Muscle layer of duodenum (tissue), 2 donors: ENCODE results near the gene NUDT7.

Source experiments
- H3K27ac ChIP-seq: one replicate; pipeline ENCODE4 v1.7.0; 2013; ENCODE audit warnings: mild to moderate bottlenecking, low read length
- H3K27me3 ChIP-seq: one replicate; pipeline ENCODE4 v1.7.0; 2013; ENCODE audit warnings: low read depth, mild to moderate bottlenecking, control low read depth, low read length
- H3K36me3 ChIP-seq, 2 donors: one replicate each; pipeline ENCODE4 v1.7.0; 2013; ENCODE audit warnings: low read length in 2 of 2, control low read depth in 1 of 2, mild to moderate bottlenecking in 1 of 2; ENCODE audit not compliant: insufficient read depth in 2 of 2, control insufficient read depth in 1 of 2
- H3K4me1 ChIP-seq, 2 donors: one replicate each; pipeline ENCODE4 v1.7.0; 2013; ENCODE audit warnings: low read length in 2 of 2, mild to moderate bottlenecking in 2 of 2, control low read depth in 1 of 2, moderate library complexity in 1 of 2; ENCODE audit not compliant: insufficient read depth in 2 of 2, control insufficient read depth in 1 of 2
- H3K4me3 ChIP-seq, 2 donors: one replicate each; pipeline ENCODE4 v1.7.0; 2013; ENCODE audit warnings: low read length in 2 of 2, low read depth in 1 of 2, mild to moderate bottlenecking in 1 of 2
- H3K9me3 ChIP-seq, 2 donors: one replicate each; pipeline ENCODE4 v1.7.0; 2013; ENCODE audit warnings: low read length in 2 of 2, control low read depth in 1 of 2, mild to moderate bottlenecking in 1 of 2; ENCODE audit not compliant: control insufficient read depth in 1 of 2
- donor health status: healthy.

The NUDT7 gene

GRCh38 chr16:77689971-77690370 is 32.3 kb upstream of the NUDT7 start:
- no peak overlapping the region for H3K4me3 ChIP-seq
- no peak overlapping the region for H3K27ac ChIP-seq
- H3K36me3 ChIP-seq, result no peaks in the 10 kb centered on the region
- H3K27me3 ChIP-seq, result no peaks in the 10 kb centered on the region
- H3K4me1 ChIP-seq, result no peaks in the 10 kb centered on the region
- H3K9me3 ChIP-seq, result no peaks in the 10 kb centered on the region

GRCh38 chr16:77690416-77690815 is 31.9 kb upstream of the NUDT7 start:
- no peak overlapping the region for H3K4me3 ChIP-seq
- no peaks in the 10 kb centered on the region for H3K36me3 ChIP-seq
- H3K9me3 ChIP-seq, result no peaks in the 10 kb centered on the region

DNA sequence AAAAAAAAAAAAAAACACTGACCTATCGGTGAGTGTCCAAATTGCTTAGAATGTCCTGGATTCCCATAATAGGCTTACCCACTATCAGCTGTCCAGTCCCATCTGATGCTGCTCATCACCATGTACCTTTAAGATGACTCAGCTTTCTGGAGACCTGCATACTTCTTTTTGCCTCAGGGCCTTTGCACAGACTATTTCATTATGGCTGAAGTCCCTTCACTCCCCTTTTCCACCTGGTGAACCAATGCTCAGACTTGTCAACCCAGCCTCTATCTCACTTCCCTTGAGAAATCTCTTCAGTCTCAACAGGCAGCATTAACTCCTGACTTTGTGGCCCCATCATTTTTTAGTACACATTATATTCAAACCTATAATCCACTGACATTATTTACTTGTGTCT is 29.7 kb upstream of the NUDT7 start:
- Histone ChIP-seq H3K4me3 (no peak overlapping the region), H3K4me1 (no peaks in the 10 kb centered on the region), H3K27ac (no peak overlapping the region), H3K36me3 (no peaks in the 10 kb centered on the region), H3K9me3 (no peaks in the 10 kb centered on the region), H3K27me3 (no peaks in the 10 kb centered on the region)

More at GRCh38 chr16:77690416-77690815, 31.9 kb upstream of the NUDT7 start:
- Histone ChIP-seq H3K27ac (no peak overlapping the region), H3K4me1 (no peaks in the 10 kb centered on the region), H3K27me3 (no peaks in the 10 kb centered on the region)

- H3K27ac ChIP-seq, result no peak overlapping the region
Observed at GRCh38 chr16:77696149-77696548, 26.2 kb upstream of the NUDT7 start.

DNA sequence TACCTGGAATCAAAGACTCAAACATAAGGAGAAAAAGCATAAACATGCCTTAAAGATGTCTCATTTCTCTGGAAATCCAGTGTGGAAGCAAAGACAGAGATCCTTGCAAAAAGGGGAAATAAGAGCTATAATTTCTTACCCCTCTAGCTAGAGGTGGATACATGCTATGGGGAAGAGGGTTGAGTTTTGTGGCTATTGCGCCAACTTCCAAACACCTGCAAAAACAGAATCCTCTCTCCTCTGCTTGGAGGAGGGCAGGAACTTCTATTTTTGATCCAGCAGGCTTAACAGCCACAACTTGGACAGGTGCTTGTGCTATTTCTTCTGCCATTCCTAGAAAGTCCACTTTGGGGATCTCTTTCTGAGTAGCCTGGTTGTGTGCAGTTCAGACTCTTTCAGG is 21.5 kb upstream of the NUDT7 start:
- Histone ChIP-seq H3K36me3 (no peaks in the 10 kb centered on the region), H3K4me1 (no peaks in the 10 kb centered on the region), H3K27ac (no peak overlapping the region), H3K27me3 (no peaks in the 10 kb centered on the region), H3K4me3 (no peak overlapping the region), H3K9me3 (peaks cover 0 to 4% of the 10 kb centered on the region in 2 donors)

More at GRCh38 chr16:77696149-77696548, 26.2 kb upstream of the NUDT7 start:
- Histone ChIP-seq H3K4me1 (no peaks in the 10 kb centered on the region), H3K4me3 (no peak overlapping the region), H3K27me3 (no peaks in the 10 kb centered on the region), H3K9me3 (no peaks in the 10 kb centered on the region), H3K36me3 (no peaks in the 10 kb centered on the region)

DNA sequence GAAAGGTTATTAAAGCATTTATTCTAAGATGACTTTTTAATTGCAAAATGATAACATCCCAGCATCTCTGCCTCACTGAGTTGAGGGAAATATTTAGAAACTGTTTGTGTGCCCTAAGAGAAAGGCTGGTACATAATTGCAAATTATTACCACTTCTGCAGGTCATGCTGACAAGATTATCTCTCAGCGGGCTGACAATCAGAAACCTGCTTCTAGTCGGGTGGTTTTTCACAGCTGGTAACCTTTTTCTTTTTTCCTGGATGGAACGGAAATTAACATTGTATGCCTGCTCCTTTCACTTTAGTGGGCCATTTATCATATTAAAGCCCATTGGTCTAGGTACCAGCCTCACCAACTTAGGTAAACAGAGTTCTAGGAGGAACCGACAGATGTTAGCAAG is 17.0 kb upstream of the NUDT7 start:
- no peaks in the 10 kb centered on the region for H3K36me3 ChIP-seq
- peaks cover 0 to 4% of the 10 kb centered on the region in 2 donors for H3K9me3 ChIP-seq
- no peak overlapping the region for H3K27ac ChIP-seq
- H3K4me1 ChIP-seq, result no peaks in the 10 kb centered on the region
- H3K4me3 ChIP-seq, result no peak overlapping the region
- H3K27me3 ChIP-seq, result no peaks in the 10 kb centered on the region

DNA sequence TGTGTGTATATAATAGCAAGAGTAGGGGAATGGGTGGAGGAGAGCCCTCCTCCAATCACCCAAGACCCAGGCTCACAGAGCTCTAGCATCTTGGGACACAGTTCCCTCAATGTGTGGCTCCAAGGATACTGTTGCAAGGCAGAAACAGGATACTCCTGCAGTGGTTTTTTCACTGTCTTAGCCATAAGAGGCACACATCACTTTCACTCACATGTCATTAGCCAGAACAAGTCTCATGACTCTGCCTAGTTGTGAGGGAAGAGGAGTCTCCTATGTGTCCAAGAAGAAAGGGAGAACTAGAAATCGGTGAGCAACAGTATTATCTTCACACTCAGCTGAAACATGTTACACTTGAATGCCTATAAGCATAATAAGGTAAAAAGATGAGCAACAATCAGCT is 11.1 kb upstream of the NUDT7 start:
- no peaks in the 10 kb centered on the region for H3K4me1 ChIP-seq
- no peaks in the 10 kb centered on the region for H3K27me3 ChIP-seq
- H3K27ac ChIP-seq, result no peak overlapping the region
- H3K4me3 ChIP-seq, result no peak overlapping the region
- H3K9me3 ChIP-seq, result peaks cover 0 to 8% of the 10 kb centered on the region in 2 donors
- no peaks in the 10 kb centered on the region for H3K36me3 ChIP-seq

GRCh38 chr16:77711775-77712174 is 10.5 kb upstream of the NUDT7 start:
- Histone ChIP-seq H3K4me3 (no peak overlapping the region), H3K27ac (no peak overlapping the region), H3K27me3 (no peaks in the 10 kb centered on the region), H3K9me3 (peaks cover 0 to 8% of the 10 kb centered on the region in 2 donors), H3K36me3 (no peaks in the 10 kb centered on the region), H3K4me1 (no peaks in the 10 kb centered on the region)

- Histone ChIP-seq H3K4me1 (no peaks in the 10 kb centered on the region), H3K36me3 (no peaks in the 10 kb centered on the region), H3K9me3 (peaks cover 0 to 8% of the 10 kb centered on the region in 2 donors), H3K27ac (no peak overlapping the region), H3K4me3 (no peak overlapping the region), H3K27me3 (no peaks in the 10 kb centered on the region)
Observed at GRCh38 chr16:77715145-77715544, 7.2 kb upstream of the NUDT7 start.

GRCh38 chr16:77721752-77722308 is 484 bp upstream of the NUDT7 start:
- H3K36me3 ChIP-seq, result peaks cover 0 to 3% of the 10 kb centered on the region in 2 donors
- peak overlapping the region; percentile 57 to 84 for H3K4me3 ChIP-seq
- no peaks in the 10 kb centered on the region for H3K9me3 ChIP-seq
- H3K27ac ChIP-seq, result no peak overlapping the region
- H3K27me3 ChIP-seq, result no peaks in the 10 kb centered on the region
- H3K4me1 ChIP-seq, result peaks cover 0 to 7% of the 10 kb centered on the region in 2 donors

DNA sequence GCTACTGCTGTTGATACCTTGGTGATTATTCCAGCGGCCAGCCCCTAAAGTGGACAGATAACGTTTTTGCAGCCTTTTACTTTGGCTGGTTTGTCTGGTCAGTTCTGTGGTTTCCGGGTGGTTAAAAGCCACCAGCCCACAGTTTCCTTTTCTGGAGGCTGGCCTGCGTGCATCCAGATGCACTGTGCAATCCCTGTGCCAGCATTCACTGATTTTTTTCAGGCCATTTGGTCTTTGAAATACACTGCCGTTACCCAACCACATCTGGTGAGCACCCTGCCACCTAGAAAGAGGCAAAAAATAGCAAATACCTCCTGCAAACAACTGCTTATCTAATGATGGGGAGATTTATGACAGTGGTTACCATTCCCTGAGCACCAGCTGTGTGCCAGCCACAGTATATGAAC is 797 bp downstream of the NUDT7 start:
- H3K27ac ChIP-seq, result peak overlapping the region; percentile 82
- H3K4me3 ChIP-seq, result peak overlapping the region; percentile 84
- H3K27me3 ChIP-seq, result no peaks in the 10 kb centered on the region
- no peaks in the 10 kb centered on the region for H3K9me3 ChIP-seq
- peaks cover 0 to 7% of the 10 kb centered on the region in 2 donors for H3K4me1 ChIP-seq
- H3K36me3 ChIP-seq, result peaks cover 0 to 3% of the 10 kb centered on the region in 2 donors

GRCh38 chr16:77724174-77724573 is 1.9 kb downstream of the NUDT7 start:
- H3K27me3 ChIP-seq, result no peaks in the 10 kb centered on the region
- H3K4me3 ChIP-seq, result no peak overlapping the region
- no peak overlapping the region for H3K27ac ChIP-seq
- H3K36me3 ChIP-seq, result peaks cover 0 to 3% of the 10 kb centered on the region in 2 donors
- peaks cover 0 to 7% of the 10 kb centered on the region in 2 donors for H3K4me1 ChIP-seq
- H3K9me3 ChIP-seq, result no peaks in the 10 kb centered on the region
